Spleen (tissue), 11 donors: Measurements from ENCODE around the gene SPEN. TPM values are rescaled to one million over a fixed set of nuclear protein-coding genes. Genes with fewer than 3 reads are reported as not detected.

Source experiments
- DNase-seq: peaks from one replicate; pipeline ENCODE4 v3.0.0-alpha.2; 2020
- H3K27ac ChIP-seq, 8 donors: fragments of 200-600 bp; sonication (generic) in 7 of 8; 1 replicate in 4 of 8; 2 replicates in 4 of 8; pipeline versions ENCODE4 v1.5.0 to v1.8.0; 2016 to 2021; ENCODE audit warnings: inconsistent platforms in 4 of 8, mild to moderate bottlenecking in 4 of 8, moderate library complexity in 1 of 8
- H3K27me3 ChIP-seq, 7 donors: fragments of 200-600 bp; sonication (generic) in 6 of 7; replicated peaks in 1 of 7; 1 replicate in 4 of 7; 2 replicates in 3 of 7; pipeline versions ENCODE4 v1.5.0 to v1.8.0; 2016 to 2021; ENCODE audit warnings: inconsistent platforms in 3 of 7, mild to moderate bottlenecking in 1 of 7
- H3K36me3 ChIP-seq, 6 donors: fragments of 200-600 bp; sonication (generic) in 5 of 6; 1 replicate in 4 of 6; 2 replicates in 2 of 6; pipeline versions ENCODE4 v1.5.0 to v1.8.0; 2016 to 2021; ENCODE audit warnings: inconsistent platforms in 2 of 6
- H3K4me1 ChIP-seq, 6 donors: fragments of 200-600 bp; sonication (generic) in 5 of 6; 1 replicate in 3 of 6; 2 replicates in 3 of 6; pipeline versions ENCODE4 v1.5.0 to v1.8.0; 2016 to 2021; ENCODE audit warnings: inconsistent platforms in 3 of 6
- H3K4me3 ChIP-seq, 8 donors: fragments of 200-600 bp; sonication (generic) in 7 of 8; 1 replicate in 4 of 8; 2 replicates in 4 of 8; pipeline versions ENCODE4 v1.5.0 to v1.8.0; 2016 to 2021; ENCODE audit warnings: inconsistent platforms in 4 of 8, mild to moderate bottlenecking in 4 of 8, moderate library complexity in 2 of 8
- H3K9me3 ChIP-seq, 8 donors: fragments of 200-600 bp; sonication (generic) in 7 of 8; 1 replicate in 4 of 8; 2 replicates in 4 of 8; pipeline versions ENCODE4 v1.5.0 to v1.8.0; 2016 to 2021; ENCODE audit warnings: inconsistent platforms in 4 of 8
- POLR2A ChIP-seq, 3 donors: fragments of 450-650 bp; IDR thresholded peaks; one replicate each; pipeline ENCODE4 v1.5.1; 2017; ENCODE audit warnings: antibody characterized with exemption in 3 of 3, mild to moderate bottlenecking in 1 of 3
- POLR2AphosphoS5 ChIP-seq, 3 donors: sonication (generic); formaldehyde crosslinking; IDR thresholded peaks; one replicate each; pipeline ENCODE4 v1.5.1; 2017; ENCODE audit warnings: antibody characterized with exemption in 3 of 3
- WGBS, 5 donors: extraction: QIAGEN DNeasy Blood & Tissue Kit in 3 of 5; methylation state at CpG; one replicate each; pipeline versions ENCODE4 v1.1.5 to v1.1.7; 2013 to 2018; 5-methylcytosine and 5-hydroxymethylcytosine counted together
- intact Hi-C: fragments of 100-400 bp; cut with DNase I; formaldehyde crosslinking; loops from one replicate; pipeline ENCODE4 v1.15.0; 2023; ENCODE audit warnings: low total_unique reads
- polyA plus RNA-seq, 3 donors: library from polyadenylated mRNA; stranded (reverse); fragments of 200-250 nt; gene quantifications; one replicate each; pipeline ENCODE4 v1.2.1, GENCODE V29; 2013
- total RNA-seq, 7 donors: library from RNA; depleted of rRNA in 3 of 7; stranded (reverse); fragments of >200 nt in 3 of 7; fragmentation: NEBNext Ultra II Directional in 4 of 7; extraction: Animal tissue kit (Norgen Biotek cat#: 25700) in 4 of 7; gene quantifications; one replicate each; pipeline versions ENCODE4 v1.1.0 to v1.2.1, GENCODE V29; 2016 to 2021
- TF ChIP-seq, protein P1 (sequence below), 11 experiments: fragments of 200-600 bp in 7 of 11; fragments of 450-650 bp in 4 of 11; sonication (generic) in 4 of 11; IDR thresholded peaks in 8 of 11; conservative IDR thresholded peaks in 3 of 11; 1 replicate in 7 of 11; 2 replicates in 4 of 11; pipeline versions ENCODE4 v1.4.0 to v1.8.0; 2016 to 2021; ENCODE audit warnings: antibody characterized with exemption in 11 of 11, inconsistent platforms in 4 of 11, mild to moderate bottlenecking in 1 of 11
- donor health status: healthy with polysubstance abuse.
- donor health status: DM: no; HTN: no; CAD: no; lungs with moderate emphysema.
- donor health status: DM: no; HTN: no; CAD: no.
- donor health status: Bipolar disorder and iron deficiency.
- donor health status: healthy.
- donor health status: DM: no; HTN: no; CAD: no.
- donor health status: DM: yes; HTN: yes; CAD: no.

The SPEN gene
- total and polyA plus RNA-seq, 10 donors = 8.0 to 75.9 (median 58.4) TPM

DNA sequence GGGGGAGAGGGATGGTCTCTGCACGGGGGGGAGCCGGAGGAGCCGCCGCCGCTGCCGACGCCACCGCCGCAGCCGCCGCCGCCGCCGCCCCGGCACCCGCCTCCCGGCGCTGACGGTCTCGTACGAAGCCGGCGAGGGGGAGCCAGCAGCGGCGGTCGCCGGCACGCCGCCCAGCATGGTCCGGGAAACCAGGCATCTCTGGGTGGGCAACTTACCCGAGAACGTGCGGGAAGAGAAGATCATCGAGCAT, 311 bp downstream of the SPEN start:
- Histone ChIP-seq H3K36me3 (no peaks in the 10 kb centered on the region), H3K4me1 (peaks cover 49 to 85% (median 68%) of the 10 kb centered on the region in 6 donors), H3K9me3 (no peaks in the 10 kb centered on the region), H3K4me3 (peak overlapping the region; percentile 68 to 92 (median 76)), H3K27ac (peak overlapping the region; percentile 90 to 99 (median 98)), H3K27me3 (no peaks in the 10 kb centered on the region)
- DNase-seq = no peak
- TF ChIP-seq, protein P1, sequence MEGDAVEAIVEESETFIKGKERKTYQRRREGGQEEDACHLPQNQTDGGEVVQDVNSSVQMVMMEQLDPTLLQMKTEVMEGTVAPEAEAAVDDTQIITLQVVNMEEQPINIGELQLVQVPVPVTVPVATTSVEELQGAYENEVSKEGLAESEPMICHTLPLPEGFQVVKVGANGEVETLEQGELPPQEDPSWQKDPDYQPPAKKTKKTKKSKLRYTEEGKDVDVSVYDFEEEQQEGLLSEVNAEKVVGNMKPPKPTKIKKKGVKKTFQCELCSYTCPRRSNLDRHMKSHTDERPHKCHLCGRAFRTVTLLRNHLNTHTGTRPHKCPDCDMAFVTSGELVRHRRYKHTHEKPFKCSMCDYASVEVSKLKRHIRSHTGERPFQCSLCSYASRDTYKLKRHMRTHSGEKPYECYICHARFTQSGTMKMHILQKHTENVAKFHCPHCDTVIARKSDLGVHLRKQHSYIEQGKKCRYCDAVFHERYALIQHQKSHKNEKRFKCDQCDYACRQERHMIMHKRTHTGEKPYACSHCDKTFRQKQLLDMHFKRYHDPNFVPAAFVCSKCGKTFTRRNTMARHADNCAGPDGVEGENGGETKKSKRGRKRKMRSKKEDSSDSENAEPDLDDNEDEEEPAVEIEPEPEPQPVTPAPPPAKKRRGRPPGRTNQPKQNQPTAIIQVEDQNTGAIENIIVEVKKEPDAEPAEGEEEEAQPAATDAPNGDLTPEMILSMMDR (IDR thresholded peaks at IDR 0.05 in 8 of 11, conservative IDR thresholded peaks at IDR 0.05 in 3 of 11) = no peak
- no peak for TF ChIP-seq POLR2AphosphoS5 (IDR thresholded peaks at IDR 0.05)
- TF ChIP-seq POLR2A (IDR thresholded peaks at IDR 0.05) = no peak
- intact Hi-C loops = loop anchor here (2.0 kb wide), 1 partner anchor 13 kb away; no protein-coding TSS in a partner anchor
- WGBS, 5 donors = 0 to 1% (median 1%) methylated on average over 26 to 34 of the region's 34 CpGs

DNA sequence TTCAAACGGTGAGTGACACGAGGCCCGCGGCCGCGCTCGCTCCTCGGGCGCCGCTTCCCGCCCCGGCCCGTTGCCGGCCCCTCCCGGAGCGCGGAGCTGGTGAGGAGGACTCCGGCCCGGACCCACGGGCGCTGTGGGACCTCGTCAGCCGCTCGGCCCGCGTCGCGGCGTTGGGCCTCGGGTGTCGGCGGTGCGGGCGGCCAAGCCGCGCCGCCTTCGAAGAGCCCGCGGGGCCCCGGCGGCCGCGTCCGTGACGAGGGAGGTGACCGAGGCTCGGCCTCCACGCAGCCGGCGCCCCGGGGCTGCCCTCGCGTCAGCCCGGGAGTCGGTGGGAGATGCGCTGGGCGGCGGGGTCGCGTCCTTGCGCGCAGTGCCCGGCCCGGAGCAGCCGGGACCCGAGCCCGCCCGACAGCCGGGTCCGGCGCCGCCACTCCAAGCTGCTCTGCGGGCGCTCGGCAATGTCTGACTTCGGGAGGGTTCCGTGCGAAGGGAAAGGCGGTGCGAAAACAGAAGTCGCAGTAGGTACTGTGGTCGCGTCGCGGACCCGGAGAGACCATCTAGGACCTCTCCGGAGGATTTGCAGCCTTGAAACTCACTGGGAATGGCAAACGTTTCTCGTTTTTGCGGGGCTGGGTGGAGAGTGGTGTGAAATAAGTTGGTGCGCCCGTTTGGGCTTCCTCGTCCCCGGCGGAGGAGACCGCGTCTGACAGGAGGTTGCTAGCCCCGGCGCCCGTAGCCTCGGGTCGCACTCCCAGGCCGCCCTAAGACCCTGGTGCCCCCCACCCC, 829 bp downstream of the SPEN start:
- H3K9me3 ChIP-seq = no peaks in the 10 kb centered on the region
- DNase-seq = peak; percentile 94
- H3K36me3 ChIP-seq = no peaks in the 10 kb centered on the region
- WGBS, 5 donors = 0 to 1% (median 0%) methylated on average over 29 to 104 of the region's 104 CpGs
- TF ChIP-seq POLR2AphosphoS5 (IDR thresholded peaks at IDR 0.05) = peak; percentile 32 to 63 (median 40)
- TF ChIP-seq POLR2A (IDR thresholded peaks at IDR 0.05) = no peak
- TF ChIP-seq, protein P1 (IDR thresholded peaks at IDR 0.05 in 8 of 11, conservative IDR thresholded peaks at IDR 0.05 in 3 of 11) = no peak
- no peaks in the 10 kb centered on the region for H3K27me3 ChIP-seq
- intact Hi-C loops = loop anchor here (2.0 kb wide), 1 partner anchor 14 kb away; no protein-coding TSS in a partner anchor
- H3K4me1 ChIP-seq = peaks cover 52 to 85% (median 73%) of the 10 kb centered on the region in 6 donors
- H3K4me3 ChIP-seq = peak overlapping the region; percentile 68 to 92 (median 76)
- peak overlapping the region; percentile 90 to 99 (median 98) for H3K27ac ChIP-seq

DNA sequence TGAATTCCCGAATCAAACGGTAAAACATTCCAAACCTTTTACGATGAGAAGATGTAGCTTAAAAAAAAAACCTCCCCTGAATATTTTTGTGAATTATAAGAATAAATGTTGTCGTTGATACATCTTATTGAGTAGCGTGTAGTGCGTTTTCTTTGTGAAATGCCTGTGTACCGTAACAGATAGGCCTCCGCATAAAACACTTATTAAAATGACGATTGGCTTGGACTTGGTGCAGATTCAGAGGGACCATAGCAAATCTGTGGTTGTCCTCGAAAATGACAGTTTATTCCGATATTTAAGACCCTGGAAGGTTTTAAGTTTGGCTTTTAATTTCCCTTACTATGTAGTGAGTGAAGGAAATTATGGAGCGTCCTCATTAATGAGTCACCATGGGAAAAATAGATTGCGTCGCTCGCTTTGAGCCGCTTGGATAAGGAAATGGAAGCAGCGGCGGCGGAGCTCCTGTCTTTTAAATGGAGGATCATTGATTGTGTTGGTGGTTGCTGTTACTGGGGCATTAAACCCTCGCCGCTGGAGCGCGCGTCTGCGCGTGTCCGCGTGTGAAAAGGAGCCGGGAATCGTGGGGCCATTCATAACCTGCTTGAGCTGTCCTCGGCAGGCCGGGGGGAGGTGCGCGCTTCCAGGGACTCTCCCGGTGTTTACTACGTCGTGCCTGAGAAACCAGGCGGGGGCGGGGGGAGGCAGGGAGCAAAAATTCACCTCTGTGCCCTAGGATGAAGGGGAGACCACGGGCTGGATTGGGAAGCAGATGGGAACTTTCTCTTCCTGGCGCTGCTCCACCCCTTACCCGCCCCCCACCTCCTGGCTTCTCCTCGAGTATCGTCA, 1.6 kb downstream of the SPEN start:
- Histone ChIP-seq H3K4me3 (peak overlapping the region; percentile 68 to 92 (median 76)), H3K36me3 (no peaks in the 10 kb centered on the region), H3K9me3 (no peaks in the 10 kb centered on the region), H3K4me1 (peaks cover 48 to 85% (median 71%) of the 10 kb centered on the region in 6 donors), H3K27me3 (no peaks in the 10 kb centered on the region), H3K27ac (peak overlapping the region; percentile 90 to 99 (median 98))
- peak; percentile 74 to 87 (median 85) for TF ChIP-seq POLR2AphosphoS5 (IDR thresholded peaks at IDR 0.05)
- TF ChIP-seq, protein P1 (IDR thresholded peaks at IDR 0.05 in 8 of 11, conservative IDR thresholded peaks at IDR 0.05 in 3 of 11) = peak in 1 of 11 experiments; percentile 5
- TF ChIP-seq POLR2A (IDR thresholded peaks at IDR 0.05) = peak in 1 of 3 donors; percentile 73
- DNase-seq = peak; percentile 92
- intact Hi-C loops = loop anchor here (2.0 kb wide), 1 partner anchor 14 kb away; no protein-coding TSS in a partner anchor
- 0 to 1% (median 0%) methylated on average over 26 to 44 of the region's 44 CpGs for WGBS, 5 donors
